Measurements from ENCODE around the gene ATP13A3. TPM values are rescaled to one million over a fixed set of nuclear protein-coding genes. Genes with fewer than 3 reads are reported as not detected.

ATP13A3 gene
- total and polyA plus RNA-seq, 9 of the 15 experiments (the other 6 are each of a cell fraction or from before 2014, with no cell fraction given) = 16.6 to 135 (median 86.6) TPM

DNA sequence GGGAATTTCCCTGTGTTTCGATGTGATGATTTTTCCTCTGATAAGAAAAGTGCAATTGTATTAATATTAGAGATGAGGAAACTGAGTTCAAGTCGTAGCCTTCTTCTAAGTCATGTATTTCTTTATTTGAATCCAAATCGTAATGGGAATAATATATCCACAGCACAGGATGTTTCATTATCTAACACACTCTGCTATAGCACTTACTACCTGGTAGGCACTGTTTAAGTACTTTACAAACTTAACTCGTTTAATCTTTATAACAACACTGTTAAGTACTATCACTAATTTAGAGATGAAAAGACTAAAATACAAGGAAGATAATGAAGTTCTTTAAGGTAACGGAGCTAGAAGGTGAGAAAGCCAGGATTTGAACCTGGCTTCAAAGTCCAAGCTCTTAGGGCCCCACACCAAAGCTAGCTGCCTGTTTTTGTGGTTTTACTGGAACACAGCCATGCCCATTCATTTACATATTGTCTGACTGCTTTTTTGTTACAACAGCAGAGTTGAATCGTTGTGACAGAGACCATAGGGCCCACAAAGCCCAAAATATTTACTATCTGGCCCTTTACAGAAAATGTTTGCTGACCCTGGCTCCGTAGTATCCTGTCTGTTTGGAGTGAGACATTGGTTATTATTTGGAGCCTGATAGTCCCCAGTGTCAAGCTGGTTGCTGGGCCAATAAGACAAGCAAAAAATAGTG lies 9.6 kb upstream of the ATP13A3 start (continued):
- TF ChIP-seq, protein P1, sequence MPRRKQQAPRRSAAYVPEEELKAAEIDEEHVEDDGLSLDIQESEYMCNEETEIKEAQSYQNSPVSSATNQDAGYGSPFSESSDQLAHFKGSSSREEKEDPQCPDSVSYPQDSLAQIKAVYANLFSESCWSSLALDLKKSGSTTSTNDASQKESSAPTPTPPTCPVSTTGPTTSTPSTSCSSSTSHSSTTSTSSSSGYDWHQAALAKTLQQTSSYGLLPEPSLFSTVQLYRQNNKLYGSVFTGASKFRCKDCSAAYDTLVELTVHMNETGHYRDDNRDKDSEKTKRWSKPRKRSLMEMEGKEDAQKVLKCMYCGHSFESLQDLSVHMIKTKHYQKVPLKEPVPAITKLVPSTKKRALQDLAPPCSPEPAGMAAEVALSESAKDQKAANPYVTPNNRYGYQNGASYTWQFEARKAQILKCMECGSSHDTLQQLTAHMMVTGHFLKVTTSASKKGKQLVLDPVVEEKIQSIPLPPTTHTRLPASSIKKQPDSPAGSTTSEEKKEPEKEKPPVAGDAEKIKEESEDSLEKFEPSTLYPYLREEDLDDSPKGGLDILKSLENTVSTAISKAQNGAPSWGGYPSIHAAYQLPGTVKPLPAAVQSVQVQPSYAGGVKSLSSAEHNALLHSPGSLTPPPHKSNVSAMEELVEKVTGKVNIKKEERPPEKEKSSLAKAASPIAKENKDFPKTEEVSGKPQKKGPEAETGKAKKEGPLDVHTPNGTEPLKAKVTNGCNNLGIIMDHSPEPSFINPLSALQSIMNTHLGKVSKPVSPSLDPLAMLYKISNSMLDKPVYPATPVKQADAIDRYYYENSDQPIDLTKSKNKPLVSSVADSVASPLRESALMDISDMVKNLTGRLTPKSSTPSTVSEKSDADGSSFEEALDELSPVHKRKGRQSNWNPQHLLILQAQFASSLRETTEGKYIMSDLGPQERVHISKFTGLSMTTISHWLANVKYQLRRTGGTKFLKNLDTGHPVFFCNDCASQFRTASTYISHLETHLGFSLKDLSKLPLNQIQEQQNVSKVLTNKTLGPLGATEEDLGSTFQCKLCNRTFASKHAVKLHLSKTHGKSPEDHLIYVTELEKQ (CRISPR knock-in tag; IDR thresholded peaks at IDR 0.05) = no peak
- TF ChIP-seq CEBPZ (IDR thresholded peaks at IDR 0.05; ENCODE audit: borderline replicate concordance, low read depth, low read length) (no peak), MCM3 (IDR thresholded peaks at IDR 0.05) (no peak), TCFL5 (CRISPR knock-in tag; conservative IDR thresholded peaks at IDR 0.05) (no peak), KLF10 (CRISPR knock-in tag; IDR thresholded peaks at IDR 0.05) (no peak)
